Activated naive CD8-positive, alpha-beta T cell treated with anti-CD3 and anti-CD28 coated beads for 36 hours (primary cell): ENCODE results near the gene UBE2M. TPM values are rescaled to one million over a fixed set of nuclear protein-coding genes. Genes with fewer than 3 reads are reported as not detected.
A peak's percentile ranks its signal among the peaks of the same experiment; 100 is the strongest.
"Not testable (repeated sequence)": the region's sequence is repeated elsewhere in the genome, so short reads cannot be mapped to it uniquely, and the experiment has no call there.

ENCODE experiments used
- DNase-seq: peaks from one replicate; pipeline ENCODE4 v3.0.0; 2021
- H3K27ac Mint-ChIP-seq: one replicate; pipeline ENCODE4 v1.8.0; 2022; ENCODE audit warnings: mild to moderate bottlenecking, moderate library complexity, mixed read lengths
- H3K27me3 Mint-ChIP-seq: one replicate; pipeline ENCODE4 v1.8.0; 2022; ENCODE audit warnings: mild to moderate bottlenecking, mixed read lengths
- H3K36me3 Mint-ChIP-seq: one replicate; pipeline ENCODE4 v1.8.0; 2021; ENCODE audit warnings: mild to moderate bottlenecking, mixed read lengths
- H3K4me1 Mint-ChIP-seq: one replicate; pipeline ENCODE4 v1.8.0; 2021; ENCODE audit warnings: mixed read lengths
- H3K4me3 Mint-ChIP-seq: one replicate; pipeline ENCODE4 v1.8.0; 2022; ENCODE audit warnings: mild to moderate bottlenecking, moderate library complexity, mixed read lengths
- H3K9me3 Mint-ChIP-seq: one replicate; pipeline ENCODE4 v1.8.0; 2022; ENCODE audit warnings: mixed read lengths
- total RNA-seq, 2 experiments: library from RNA; stranded (reverse); gene quantifications; one replicate each; pipeline ENCODE4 v1.2.3, GENCODE V29; 2021

UBE2M gene
- total RNA-seq, 2 experiments from 2014 or later = 154 to 162 TPM

DNA sequence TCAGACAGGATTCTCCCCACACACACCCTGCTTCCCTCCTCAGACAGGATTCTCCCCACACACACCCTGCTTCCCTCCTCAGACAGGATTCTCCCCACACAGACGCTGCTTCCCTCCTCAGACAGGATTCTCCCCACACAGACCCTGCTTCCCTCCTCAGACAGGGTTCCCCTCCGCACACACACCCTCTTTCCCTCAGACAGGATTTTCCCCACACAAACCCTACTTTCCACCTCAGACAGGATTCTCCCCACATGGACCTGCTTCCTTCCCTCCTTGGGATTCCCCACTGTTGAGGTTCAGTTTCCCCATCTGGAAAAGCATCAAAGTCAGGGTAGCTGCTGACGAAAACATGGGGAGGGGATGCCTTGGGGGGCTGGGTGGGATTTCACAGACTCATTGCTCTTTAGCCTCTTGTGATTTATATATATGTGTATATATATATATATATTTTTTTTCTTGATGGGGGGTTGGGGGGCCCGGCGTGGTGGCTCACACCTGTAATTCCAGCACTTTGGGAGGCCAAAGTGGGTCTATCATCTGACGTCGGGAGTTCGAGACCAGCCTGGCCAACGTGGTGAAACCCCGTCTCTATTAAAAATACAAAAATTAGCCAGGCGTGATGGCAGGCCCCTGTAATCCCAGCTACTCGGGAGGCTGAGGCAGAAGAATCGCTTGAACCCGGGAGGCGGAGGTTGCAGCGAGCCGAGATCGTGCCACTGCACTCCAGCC lies 15.6 kb downstream of the UBE2M start:
- not testable (repeated sequence) for DNase-seq, H3K9me3 Mint-ChIP-seq, H3K27ac Mint-ChIP-seq
- peak overlapping the region; percentile 40 for H3K4me3 Mint-ChIP-seq
- peaks cover 27% of the 10 kb centered on the region for H3K36me3 Mint-ChIP-seq
- peaks cover 43% of the 10 kb centered on the region for H3K27me3 Mint-ChIP-seq
- H3K4me1 Mint-ChIP-seq = peaks cover 27% of the 10 kb centered on the region

DNA sequence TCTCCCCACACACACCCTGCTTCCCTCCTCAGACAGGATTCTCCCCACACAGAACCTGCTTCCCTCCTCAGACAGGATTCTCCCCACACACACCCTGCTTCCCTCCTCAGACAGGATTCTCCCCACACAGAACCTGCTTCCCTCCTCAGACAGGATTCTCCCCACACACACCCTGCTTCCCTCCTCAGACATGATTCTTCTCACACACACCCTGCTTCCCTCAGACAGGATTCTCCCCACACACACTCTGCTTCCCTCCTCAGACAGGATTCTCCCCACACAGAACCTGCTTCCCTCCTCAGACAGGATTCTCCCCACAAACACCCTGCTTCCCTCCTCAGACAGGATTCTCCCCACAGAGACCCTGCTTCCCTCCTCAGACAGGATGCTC lies 19.2 kb downstream of the UBE2M start:
- H3K27me3 Mint-ChIP-seq = peaks cover 43% of the 10 kb centered on the region
- H3K36me3 Mint-ChIP-seq, DNase-seq, H3K27ac Mint-ChIP-seq, H3K9me3 Mint-ChIP-seq: not testable (repeated sequence)
- peaks cover 11% of the 10 kb centered on the region for H3K4me1 Mint-ChIP-seq
- H3K4me3 Mint-ChIP-seq = peak overlapping the region; percentile 35

DNA sequence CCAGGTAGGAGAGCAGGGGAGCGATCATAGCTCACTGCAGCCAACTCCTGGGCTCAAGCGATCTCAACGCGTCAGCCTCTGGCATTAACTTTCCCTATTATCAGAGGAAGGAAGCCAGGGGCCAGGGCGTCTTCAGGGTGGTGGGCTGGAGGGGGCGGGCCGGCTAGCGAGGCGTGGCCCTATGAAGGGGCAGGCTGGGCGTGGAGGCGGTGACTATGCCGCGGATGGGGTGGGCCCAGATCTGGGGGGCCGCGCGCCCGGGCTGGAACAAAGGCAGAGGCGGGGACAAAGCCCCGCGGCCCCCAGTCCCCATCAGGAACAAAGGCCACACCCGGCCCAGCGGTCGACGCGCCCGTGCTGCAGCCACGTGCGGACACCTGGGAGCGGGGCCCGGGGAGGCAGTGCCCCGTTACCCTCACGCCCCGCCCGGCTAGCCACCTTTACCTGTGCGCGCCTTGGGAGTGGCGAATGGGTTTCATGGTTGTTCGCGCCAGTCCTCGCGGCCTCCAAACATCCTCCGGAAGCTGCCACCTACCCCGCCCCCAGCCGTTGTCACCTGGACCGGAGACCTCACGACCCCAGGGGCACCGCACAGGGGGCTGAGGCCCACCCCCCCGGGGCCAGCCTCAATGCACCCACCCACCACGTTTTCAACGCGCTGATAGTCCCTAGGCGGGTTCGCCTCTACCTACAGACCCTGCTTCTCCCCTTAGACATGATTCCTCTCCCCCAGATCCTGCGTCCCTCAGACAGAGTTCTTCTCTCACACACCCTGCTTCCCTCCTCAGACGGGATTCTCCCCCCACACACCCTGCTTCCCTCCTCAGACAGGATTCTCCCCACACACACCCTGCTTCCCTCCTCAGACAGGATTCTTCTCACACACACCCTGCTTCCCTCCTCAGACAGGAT lies 19.9 kb downstream of the UBE2M start:
- peak overlapping the region; percentile 80 for H3K4me3 Mint-ChIP-seq
- no peaks in the 10 kb centered on the region for H3K36me3 Mint-ChIP-seq
- H3K9me3 Mint-ChIP-seq = no peaks in the 10 kb centered on the region
- H3K27ac Mint-ChIP-seq = peak overlapping the region; percentile 72
- H3K27me3 Mint-ChIP-seq = peaks cover 38% of the 10 kb centered on the region
- H3K4me1 Mint-ChIP-seq = peaks cover 7% of the 10 kb centered on the region
- DNase-seq = peak; percentile 64

DNA sequence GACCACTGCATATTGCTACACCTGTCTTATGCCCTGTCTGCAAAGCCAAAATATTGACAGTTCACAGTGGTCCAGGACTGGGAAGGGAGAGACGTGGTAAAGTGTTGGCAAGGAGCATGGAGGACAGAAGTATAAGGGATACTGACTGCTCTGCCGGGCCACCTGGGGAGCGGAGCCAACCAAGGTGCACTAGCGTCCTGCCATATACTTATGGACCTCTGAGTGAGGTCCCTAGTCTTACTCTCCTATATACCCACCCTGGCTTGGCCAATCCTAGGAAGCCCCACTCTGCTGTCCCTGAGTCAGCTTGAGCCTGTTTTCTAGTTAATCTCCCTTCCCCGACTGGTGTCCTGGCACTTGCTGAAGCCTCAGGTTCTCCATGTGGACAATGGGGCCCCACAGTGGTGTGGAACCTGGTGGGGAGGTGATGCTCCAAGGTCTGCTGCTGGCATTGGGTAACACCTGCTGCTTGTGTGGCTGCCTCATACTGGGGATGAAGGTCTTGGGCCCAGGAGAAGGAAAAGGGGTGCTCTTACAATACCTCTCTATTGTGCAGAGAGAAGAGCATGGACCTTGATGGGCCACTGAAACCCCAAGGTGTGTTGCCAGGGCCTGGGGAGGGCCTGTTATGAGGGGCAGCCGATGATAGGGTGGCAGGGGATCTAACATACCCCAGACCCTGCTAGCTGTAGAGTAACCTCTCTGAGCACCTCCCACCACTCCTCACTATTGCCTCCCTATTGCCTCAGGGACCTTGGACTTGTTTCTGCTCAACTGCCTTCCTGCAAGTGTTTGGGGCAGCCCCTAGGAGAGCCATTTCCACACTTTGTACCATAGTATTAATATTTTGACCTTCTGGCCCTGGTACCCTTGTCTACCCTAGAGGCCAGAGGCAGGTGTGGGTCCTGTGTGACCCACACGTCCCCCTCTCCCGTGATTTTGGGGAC lies 21.3 kb downstream of the UBE2M start:
- Mint-ChIP-seq H3K27me3 (peaks cover 28% of the 10 kb centered on the region), H3K4me3 (peak overlapping the region; percentile 80)

DNA sequence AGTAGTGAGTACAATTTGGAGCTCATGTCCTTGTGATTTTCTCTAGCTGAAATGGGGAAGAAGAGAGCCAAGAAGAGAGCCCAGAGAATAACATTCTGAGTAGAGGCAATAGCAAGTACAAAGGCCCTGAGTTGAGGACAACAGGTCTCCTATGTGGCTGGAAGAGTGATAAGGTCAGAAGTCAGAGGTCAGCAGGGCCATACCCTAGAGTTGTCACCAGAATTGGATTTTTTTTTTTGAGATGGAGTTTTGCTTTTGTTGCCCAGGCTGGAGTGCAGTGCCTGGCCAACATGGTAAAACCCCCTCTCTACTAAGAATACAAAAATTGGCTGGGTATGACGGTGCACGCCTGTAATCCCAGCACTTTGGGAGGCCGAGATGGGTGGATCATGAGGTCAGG lies 22.6 kb downstream of the UBE2M start:
- Mint-ChIP-seq H3K27ac (no peak overlapping the region), H3K9me3 (no peaks in the 10 kb centered on the region), H3K27me3 (peaks cover 21% of the 10 kb centered on the region), H3K36me3 (no peaks in the 10 kb centered on the region), H3K4me1 (peaks cover 5% of the 10 kb centered on the region), H3K4me3 (no peak overlapping the region)
- no peak for DNase-seq

More for the DNA sequence above, 21.3 kb downstream of the UBE2M start:
- Mint-ChIP-seq H3K36me3 (no peaks in the 10 kb centered on the region), H3K4me1 (peaks cover 5% of the 10 kb centered on the region), H3K9me3 (no peaks in the 10 kb centered on the region), H3K27ac (no peak overlapping the region)
- DNase-seq = no peak

DNA sequence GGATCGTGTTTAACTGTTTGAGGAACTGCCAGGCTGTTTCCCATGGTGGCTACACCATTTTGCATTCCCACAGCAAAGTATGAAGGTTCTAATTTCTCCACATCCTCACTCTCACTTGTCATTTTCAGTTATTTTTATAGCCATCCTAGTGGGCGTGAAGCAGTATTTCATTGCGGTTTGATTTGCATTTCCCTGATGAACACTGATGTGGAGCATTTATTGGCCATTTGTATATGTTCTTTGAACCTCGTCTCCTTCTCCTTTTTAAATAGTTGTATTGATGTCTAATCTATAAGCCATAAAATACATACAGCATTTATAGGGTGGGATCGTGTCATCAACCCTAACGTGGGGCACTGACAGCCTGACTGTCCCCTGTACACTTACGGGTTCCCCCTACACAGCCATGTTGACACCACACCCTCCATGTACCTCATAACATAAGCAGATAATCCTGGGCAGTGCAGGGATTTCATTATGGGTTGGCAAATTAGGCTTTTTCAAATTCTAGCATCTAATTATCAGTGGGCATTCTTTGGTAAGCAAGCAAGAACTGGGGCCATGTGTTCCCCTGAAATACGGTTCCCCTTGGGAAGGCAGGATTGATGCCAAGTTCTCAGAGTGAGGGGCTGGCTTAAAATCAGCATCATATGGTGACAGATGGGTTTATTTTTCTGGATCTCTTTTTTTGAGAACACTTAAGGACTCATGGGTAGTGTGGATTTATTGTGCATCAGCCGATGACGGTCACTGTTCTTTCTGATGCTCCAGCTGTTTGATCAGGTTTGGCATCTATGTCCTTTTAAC lies 27.2 kb downstream of the UBE2M start:
- H3K27me3 Mint-ChIP-seq = no peaks in the 10 kb centered on the region
- no peak overlapping the region for H3K27ac Mint-ChIP-seq
- no peak overlapping the region for H3K4me3 Mint-ChIP-seq
- H3K36me3 Mint-ChIP-seq = no peaks in the 10 kb centered on the region
- H3K4me1 Mint-ChIP-seq = no peaks in the 10 kb centered on the region
- DNase-seq = no peak
- no peaks in the 10 kb centered on the region for H3K9me3 Mint-ChIP-seq

DNA sequence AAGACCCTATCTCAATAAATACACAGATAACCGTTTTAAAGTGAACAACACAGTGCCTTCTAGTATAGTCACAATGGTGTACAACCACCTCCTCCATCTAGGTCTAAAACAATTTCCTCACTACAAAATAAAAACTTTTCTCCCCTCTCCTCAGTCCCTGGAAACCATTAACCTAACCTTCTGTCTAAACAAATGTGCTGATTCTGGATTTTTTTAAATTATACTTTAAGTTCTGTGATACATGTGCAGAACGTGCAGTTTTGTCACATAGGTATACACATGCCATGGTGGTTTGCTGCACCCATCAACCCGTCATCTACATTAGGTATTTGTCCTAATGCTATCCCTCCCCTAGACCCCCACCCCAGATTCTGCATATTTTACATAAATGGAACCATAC lies 29.0 kb downstream of the UBE2M start:
- Mint-ChIP-seq H3K4me1 (no peaks in the 10 kb centered on the region), H3K27ac (no peak overlapping the region), H3K36me3 (no peaks in the 10 kb centered on the region), H3K27me3 (no peaks in the 10 kb centered on the region), H3K4me3 (no peak overlapping the region), H3K9me3 (no peaks in the 10 kb centered on the region)
- DNase-seq = no peak

DNA sequence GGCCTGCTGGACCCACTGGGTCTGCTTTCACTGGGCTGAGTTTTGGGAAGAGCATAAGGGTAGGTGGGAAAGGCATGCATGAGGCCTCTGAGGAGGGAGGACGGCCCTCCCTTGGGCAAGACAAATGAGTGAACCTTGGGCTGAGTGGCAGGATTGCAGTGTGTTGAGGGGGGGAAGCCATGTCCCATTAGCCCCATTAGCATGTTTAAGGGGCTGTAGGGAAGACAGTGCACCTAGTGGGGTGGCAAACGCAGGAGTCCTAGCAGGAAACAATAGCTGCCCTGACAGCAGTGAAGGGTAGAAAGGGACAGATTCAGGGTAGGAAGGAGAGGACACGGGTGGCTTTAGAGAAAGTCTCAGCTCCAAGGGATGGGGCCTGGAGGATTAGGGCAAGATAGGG lies 35.7 kb downstream of the UBE2M start:
- H3K4me1 Mint-ChIP-seq = peaks cover 11% of the 10 kb centered on the region
- no peak for DNase-seq

DNA sequence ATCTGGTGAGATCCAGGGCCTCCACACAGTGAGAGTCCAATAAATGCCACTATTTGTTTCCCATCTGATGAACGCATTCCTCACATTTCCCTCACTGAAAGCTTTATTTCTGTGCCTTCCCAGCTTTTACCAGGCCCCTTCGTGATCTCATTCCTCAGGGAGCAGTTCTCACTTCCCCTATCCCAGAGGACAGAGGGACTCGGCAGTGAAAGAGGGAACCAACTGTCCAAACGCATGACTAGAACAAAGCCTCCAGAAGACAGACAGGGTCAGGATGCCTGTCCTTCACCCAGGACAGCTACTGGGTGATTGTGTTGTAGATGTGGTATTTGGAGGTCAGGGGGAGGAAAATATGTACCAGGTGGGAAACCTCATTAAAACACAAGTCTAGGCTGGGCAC lies 36.8 kb downstream of the UBE2M start:
- peaks cover 8% of the 10 kb centered on the region for H3K36me3 Mint-ChIP-seq
- H3K4me3 Mint-ChIP-seq = peak overlapping the region; percentile 1
- peaks cover 13% of the 10 kb centered on the region for H3K4me1 Mint-ChIP-seq
- H3K27me3 Mint-ChIP-seq = no peaks in the 10 kb centered on the region
- no peak for DNase-seq
- H3K27ac Mint-ChIP-seq = no peak overlapping the region
- H3K9me3 Mint-ChIP-seq = no peaks in the 10 kb centered on the region

More for the DNA sequence above, 35.7 kb downstream of the UBE2M start:
- Mint-ChIP-seq H3K27me3 (no peaks in the 10 kb centered on the region), H3K9me3 (no peaks in the 10 kb centered on the region), H3K4me3 (no peak overlapping the region), H3K27ac (no peak overlapping the region), H3K36me3 (peaks cover 4% of the 10 kb centered on the region)

DNA sequence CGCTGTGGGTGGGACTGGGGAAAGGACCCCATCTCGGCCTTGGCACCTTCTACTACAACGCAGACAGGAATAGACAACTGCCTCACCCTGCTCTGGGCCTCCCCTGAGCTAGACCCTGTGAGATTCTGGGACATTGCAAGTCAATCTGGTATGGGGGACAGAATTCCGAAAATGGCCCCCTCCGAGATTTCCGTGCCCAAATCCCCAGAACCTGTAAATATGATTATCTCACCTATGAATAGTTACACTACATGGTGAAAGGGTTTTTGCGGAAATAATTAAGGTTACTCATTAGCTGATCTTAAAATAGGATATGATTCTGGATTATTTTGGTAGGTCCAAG lies 38.2 kb downstream of the UBE2M start:
- Mint-ChIP-seq H3K36me3 (peaks cover 18% of the 10 kb centered on the region), H3K4me1 (peaks cover 23% of the 10 kb centered on the region), H3K27me3 (no peaks in the 10 kb centered on the region), H3K4me3 (peak overlapping the region; percentile 96), H3K9me3 (no peaks in the 10 kb centered on the region), H3K27ac (peak overlapping the region; percentile 88)
- no peak for DNase-seq

DNA sequence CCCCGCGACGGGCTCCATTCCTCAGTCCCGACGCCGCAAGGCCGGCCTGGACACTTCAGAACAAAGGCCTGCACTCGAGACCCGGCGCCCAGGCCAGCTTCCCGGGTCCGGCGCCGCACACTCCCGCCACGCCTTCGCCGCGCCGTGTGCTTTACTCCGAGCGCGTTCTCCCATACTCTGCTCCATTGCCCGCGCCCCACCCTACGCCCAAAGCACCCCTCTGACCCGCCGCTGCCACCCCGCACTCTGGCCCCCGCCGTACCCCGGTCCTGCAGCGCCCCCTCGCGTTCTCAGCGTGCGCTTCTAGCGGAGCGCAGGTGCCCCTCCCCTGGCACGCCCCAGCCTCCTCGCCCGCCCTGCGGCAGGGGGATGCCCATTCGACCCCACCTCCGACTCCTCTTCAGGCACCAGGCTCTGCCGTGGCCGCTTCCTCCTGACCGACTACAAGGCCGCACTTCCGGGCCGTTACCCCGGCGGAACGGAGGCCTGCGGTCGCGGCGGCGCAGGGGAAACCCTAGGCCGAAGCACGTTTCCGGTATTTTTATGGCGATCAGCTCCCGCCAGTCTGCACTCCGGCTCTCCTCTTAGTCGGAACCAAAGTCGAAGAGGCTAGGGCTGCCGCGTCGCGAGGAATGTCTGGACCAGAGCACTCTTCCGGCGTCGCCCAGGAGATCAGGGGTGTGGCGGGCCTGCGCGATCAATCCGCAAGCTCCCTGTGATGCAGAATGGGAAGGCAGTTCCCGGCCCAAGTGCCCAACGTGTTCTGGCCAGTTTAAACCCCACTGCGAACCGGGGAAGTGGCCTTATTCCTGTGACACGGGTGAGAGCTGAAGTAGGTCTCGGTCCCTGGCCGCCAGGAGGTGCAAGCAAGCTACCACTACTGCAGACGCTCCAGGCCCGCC lies 38.8 kb downstream of the UBE2M start, which contains the start of gene ZBTB45:
TSS of gene ZBTB45 (minus strand) at position 456 of the 902 bp plus-strand sequence. CDS start 2,137 bp downstream, outside the sequence.
- Mint-ChIP-seq H3K36me3 (peaks cover 23% of the 10 kb centered on the region), H3K4me3 (peak within 1 kb of the TSS; percentile 96), H3K27ac (peak within 1 kb of the TSS; percentile 88), H3K4me1 (peaks cover 27% of the 10 kb centered on the region), H3K27me3 (no peaks in the 10 kb centered on the region), H3K9me3 (no peaks in the 10 kb centered on the region)
- peak; percentile 94 for DNase-seq

DNA sequence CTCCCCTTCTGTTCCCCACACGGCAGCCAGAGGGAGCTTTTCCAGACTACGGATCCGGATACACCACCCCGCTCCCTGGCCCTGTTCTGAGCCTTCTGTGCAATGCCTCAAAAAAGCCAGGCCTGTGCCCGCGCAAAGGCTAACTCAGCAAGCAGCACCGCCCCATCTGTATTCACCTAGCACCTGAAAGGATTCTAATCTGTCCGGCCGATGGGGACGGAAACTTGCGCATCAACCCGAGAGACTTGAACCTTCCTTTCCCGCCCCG lies 39.4 kb downstream of the UBE2M start:
- Mint-ChIP-seq H3K27ac (peak overlapping the region; percentile 88), H3K4me1 (peaks cover 27% of the 10 kb centered on the region), H3K36me3 (peaks cover 26% of the 10 kb centered on the region)

DNA sequence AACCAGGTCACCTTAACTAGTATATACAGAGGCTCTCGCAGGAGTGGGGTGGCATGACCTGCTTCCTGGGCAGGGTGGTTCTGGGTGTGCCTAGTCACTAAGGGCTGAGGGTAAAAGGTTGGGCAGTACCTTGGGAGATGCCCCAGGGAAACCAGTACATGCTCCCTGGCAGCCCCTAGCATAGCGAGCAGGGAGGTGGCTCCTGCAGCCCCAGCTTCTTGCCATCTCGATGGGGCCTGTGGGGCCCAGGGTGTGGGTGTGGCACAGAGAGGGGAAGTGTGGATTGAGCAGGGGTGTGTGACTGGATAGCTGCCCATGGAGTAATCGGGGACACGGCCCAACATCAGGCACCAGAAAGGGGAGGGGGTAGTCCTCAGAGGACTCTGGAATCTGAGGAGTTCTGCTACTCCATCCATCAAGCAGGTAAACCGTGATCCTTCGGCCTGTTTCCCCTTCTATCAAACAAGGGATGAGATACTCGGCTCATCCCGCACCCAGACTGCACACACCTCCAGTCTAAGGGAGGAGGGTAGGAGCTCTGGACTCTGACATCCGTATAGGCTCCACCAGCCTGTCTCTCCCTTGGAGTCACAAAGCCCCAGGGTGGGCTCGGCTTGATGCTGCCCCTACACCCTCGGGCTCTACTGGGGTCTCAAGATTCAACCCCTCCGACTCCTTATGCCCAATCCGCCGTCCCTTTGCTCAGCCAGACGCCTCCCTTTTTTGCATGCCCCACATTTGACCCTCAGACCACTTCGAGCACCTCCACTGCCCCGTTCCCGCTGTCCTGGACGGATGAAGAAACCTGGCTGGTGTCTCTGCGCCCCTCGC lies 39.9 kb downstream of the UBE2M start:
- H3K4me1 Mint-ChIP-seq = peaks cover 29% of the 10 kb centered on the region
- H3K9me3 Mint-ChIP-seq = no peaks in the 10 kb centered on the region
- DNase-seq = peak; percentile 19
- no peaks in the 10 kb centered on the region for H3K27me3 Mint-ChIP-seq
- H3K4me3 Mint-ChIP-seq = peak overlapping the region; percentile 96
- H3K36me3 Mint-ChIP-seq = peaks cover 26% of the 10 kb centered on the region
- peak overlapping the region; percentile 88 for H3K27ac Mint-ChIP-seq

More for the DNA sequence above, 39.4 kb downstream of the UBE2M start:
- H3K9me3 Mint-ChIP-seq = no peaks in the 10 kb centered on the region
- H3K4me3 Mint-ChIP-seq = peak overlapping the region; percentile 96
- H3K27me3 Mint-ChIP-seq = no peaks in the 10 kb centered on the region
- peak; percentile 62 for DNase-seq
